Stomach (tissue), 4 donors: ENCODE data around the gene FZD7.

ENCODE experiments used
- CTCF ChIP-seq, 7 experiments: fragments of 450-650 bp in 4 of 7; fragments of 200-600 bp in 3 of 7; sonication (generic) in 3 of 7; IDR thresholded peaks; one replicate each; pipeline ENCODE4 v1.5.1; 2016 to 2019; ENCODE audit warnings: antibody characterized with exemption in 7 of 7, control low read depth in 2 of 7, mild to moderate bottlenecking in 1 of 7
- EP300 ChIP-seq: sonication (generic); formaldehyde crosslinking; IDR thresholded peaks from one replicate; pipeline ENCODE4 v1.6.1; 2017; ENCODE audit warnings: antibody characterized with exemption
- POLR2A ChIP-seq, 4 donors: fragments of 450-650 bp; IDR thresholded peaks; one replicate each; pipeline ENCODE4 v1.6.1; 2016; ENCODE audit warnings: antibody characterized with exemption in 4 of 4, control low read depth in 2 of 4, mild to moderate bottlenecking in 1 of 4, moderate library complexity in 1 of 4
- POLR2AphosphoS5 ChIP-seq, 3 donors: sonication (generic); formaldehyde crosslinking; IDR thresholded peaks; one replicate each; pipeline ENCODE4 v1.6.1; 2016; ENCODE audit warnings: antibody characterized with exemption in 3 of 3

GRCh38 chr2:201987426-201987825 lies 46.2 kb upstream of the FZD7 start:
- TF ChIP-seq CTCF (IDR thresholded peaks at IDR 0.05) (no peak), EP300 (no peak), POLR2AphosphoS5 (IDR thresholded peaks at IDR 0.05) (no peak), POLR2A (IDR thresholded peaks at IDR 0.05) (no peak)
